K562 (cell line): Measurements from ENCODE around the gene LIPH. TPM values are rescaled to one million over a fixed set of nuclear protein-coding genes. Genes with fewer than 3 reads are reported as not detected.

Experiments used
- ATAC-seq: fragments of 200-7000 bp; cut with Tn5 transposase; 3 replicates; pipeline ENCODE4 v1.9.1; 2020; ENCODE audit warnings: moderate library complexity
- BruUV-seq: library from RNA; stranded (reverse); fragments of 400-500 nt; replicated peaks from 2 replicates; lab custom pipeline; 2021; lab: Mats Ljungman, UMichigan
- CTCF ChIA-PET: fragments of 300-600 bp; formaldehyde crosslinking; extraction: SDS; loops from one replicate; lab custom pipeline; 2021; ENCODE audit warnings: low intra/inter-chr PET ratio; lab: Yijun Ruan, JAX
- POLR2A ChIA-PET: fragments of 300-600, 350-650 bp; sonication (Branson Sonifier 250); formaldehyde crosslinking; extraction: SDS; loops from one replicate; lab custom pipeline; 2021; ENCODE audit warnings: antibody characterized with exemption, inconsistent platforms; lab: Yijun Ruan, JAX
- DNase-seq, 4 experiments: peaks; one replicate each; pipeline versions ENCODE4 v3.0.0 to v3.0.0-alpha.2; 2011 to 2018; ENCODE audit warnings: low spot score in 3 of 4, mixed read lengths in 3 of 4; ENCODE audit errors: extremely low read depth in 1 of 4
- FAIRE-seq: peaks from 2 replicates; lab custom pipeline; 2011; peaks lifted over from hg19 to GRCh38; lab: Jason Lieb, UNC
- H2AFZ ChIP-seq: 2 replicates; pipeline ENCODE4 v1.6.0; 2011; ENCODE audit warnings: low read depth, low read length, control low read depth, inconsistent platforms
- H3K27ac ChIP-seq: fragments of 200-600 bp; 3 replicates; pipeline ENCODE4 v1.8.0; 2011; ENCODE audit warnings: low read depth, mild to moderate bottlenecking, control low read depth, inconsistent platforms, low read length, moderate library complexity, mixed read lengths; ENCODE audit errors: extremely low read depth
- H3K27me3 ChIP-seq, 2 experiments: fragments of 300-600 bp in 1 of 2; 2 replicates in 1 of 2; 3 replicates in 1 of 2; pipeline versions ENCODE4 v1.6.0 to v1.8.0; 2011; ENCODE audit warnings: inconsistent platforms in 2 of 2, low read length in 2 of 2, mild to moderate bottlenecking in 1 of 2, mixed read lengths in 1 of 2, moderate library complexity in 1 of 2; ENCODE audit not compliant: control insufficient read depth in 2 of 2, insufficient read depth in 2 of 2
- H3K36me3 ChIP-seq: fragments of 300-600 bp; 3 replicates; pipeline ENCODE4 v1.8.0; 2011; ENCODE audit warnings: mild to moderate bottlenecking, low read length, inconsistent platforms; ENCODE audit not compliant: control insufficient read depth, insufficient read depth
- H3K4me1 ChIP-seq, 2 experiments: fragments of 200-600 bp in 1 of 2; replicated peaks in 1 of 2; 2 replicates in 1 of 2; 3 replicates in 1 of 2; pipeline versions ENCODE4 v1.5.1 to v1.8.0; 2011; ENCODE audit warnings: inconsistent platforms in 2 of 2, low read length in 2 of 2, mild to moderate bottlenecking in 1 of 2, mixed read lengths in 1 of 2, moderate library complexity in 1 of 2; ENCODE audit not compliant: control insufficient read depth in 2 of 2, insufficient read depth in 2 of 2
- H3K4me2 ChIP-seq: 2 replicates; pipeline ENCODE4 v1.6.1; 2011; ENCODE audit warnings: low read length, control low read depth, inconsistent platforms, mixed read lengths; ENCODE audit not compliant: insufficient read depth
- H3K4me3 ChIP-seq: fragments of 200-600 bp; sonication (generic), shearing (Covaris generic); 2 replicates; pipeline ENCODE4 v1.5.1; 2016; ENCODE audit warnings: control low read depth, inconsistent platforms
- H3K79me2 ChIP-seq: fragments of 200-600 bp; 3 replicates; pipeline ENCODE4 v1.8.0; 2011; ENCODE audit warnings: low read length, inconsistent platforms; ENCODE audit not compliant: control insufficient read depth, insufficient read depth
- H3K9ac ChIP-seq, 2 experiments: 2 replicates each; pipeline versions ENCODE4 v1.6.0 to v1.6.1; 2011; ENCODE audit warnings: low read depth in 2 of 2, low read length in 2 of 2, control low read depth in 1 of 2, inconsistent platforms in 1 of 2, mild to moderate bottlenecking in 1 of 2, mixed read lengths in 1 of 2; ENCODE audit not compliant: insufficient read depth in 1 of 2
- H3K9me1 ChIP-seq: one replicate; pipeline ENCODE4 v1.6.0; 2011; ENCODE audit warnings: inconsistent platforms, mild to moderate bottlenecking, low read length, moderate library complexity; ENCODE audit not compliant: control insufficient read depth, insufficient read depth
- H3K9me3 ChIP-seq: replicated peaks from 2 replicates; pipeline ENCODE4 v1.5.1; 2011; ENCODE audit warnings: low read depth, low read length, inconsistent platforms; ENCODE audit not compliant: control insufficient read depth, insufficient read depth
- H4K20me1 ChIP-seq: replicated peaks from 2 replicates; pipeline ENCODE4 v1.6.1; 2011; ENCODE audit warnings: low read length, inconsistent platforms, mixed read lengths; ENCODE audit not compliant: control insufficient read depth, insufficient read depth
- BHLHE40 ChIP-seq: IDR thresholded peaks from 2 replicates; pipeline ENCODE4 v1.6.1; 2011; ENCODE audit warnings: low read length, improper control_type of control experiment
- CTBP1 ChIP-seq: fragments of 450-650 bp; IDR thresholded peaks from 2 replicates; pipeline ENCODE4 v1.6.1; 2016; ENCODE audit warnings: borderline replicate concordance
- DIDO1 ChIP-seq: fragments of 450-650 bp; IDR thresholded peaks from 2 replicates; pipeline ENCODE4 v1.6.1; 2016; ENCODE audit warnings: low read depth, missing biosample characterization, missing genetic modification characterization
- ETV6 ChIP-seq, 3 experiments: fragments of 150-350 bp in 1 of 3; sonication (generic) in 1 of 3; formaldehyde crosslinking in 1 of 3; IDR thresholded peaks; 2 replicates each; pipeline versions ENCODE4 v1.6.1 to v1.8.0; 2014 to 2022; ENCODE audit warnings: borderline replicate concordance in 2 of 3, low read depth in 2 of 3, antibody characterized with exemption in 1 of 3, low read length in 1 of 3, mild to moderate bottlenecking in 1 of 3, missing genetic modification reagents in 1 of 3
- HDAC8 ChIP-seq: fragments of 450-650 bp; IDR thresholded peaks from 2 replicates; pipeline ENCODE4 v1.6.1; 2016; ENCODE audit warnings: mild to moderate bottlenecking, missing genetic modification characterization, moderate library complexity, missing compliant biosample characterization
- LCOR ChIP-seq: sonication (generic); formaldehyde crosslinking; IDR thresholded peaks from 2 replicates; pipeline ENCODE4 v1.8.0; 2022; ENCODE audit warnings: mild to moderate bottlenecking, missing genetic modification reagents
- PTTG1 ChIP-seq: fragments of 450-650 bp; IDR thresholded peaks from 2 replicates; pipeline ENCODE4 v1.6.1; 2016; ENCODE audit warnings: low read depth, mild to moderate bottlenecking, missing genetic modification characterization, missing compliant biosample characterization
- RFX5 ChIP-seq: IDR thresholded peaks from 2 replicates; pipeline ENCODE4 v1.6.1; 2011; ENCODE audit warnings: low read depth, mild to moderate bottlenecking, improper control_type of control experiment, low read length
- ZNF274 ChIP-seq: IDR thresholded peaks from 2 replicates; pipeline ENCODE4 v1.6.1; 2011; ENCODE audit warnings: low read depth, mild to moderate bottlenecking, low read length, moderate library complexity, borderline replicate concordance
- ZNF384 ChIP-seq: IDR thresholded peaks from 2 replicates; pipeline ENCODE4 v1.6.1; 2012; ENCODE audit warnings: low read depth, low read length, improper control_type of control experiment
- WGBS: fragments of 100-300 bp; shearing (Covaris generic); methylation state at CpG from one replicate; pipeline ENCODE4 v1.1.6; 2016; ENCODE audit warnings: low coverage, mixed read lengths; ENCODE audit not compliant: insufficient coverage; ENCODE audit errors: missing lambda C conversion rate; 5-methylcytosine and 5-hydroxymethylcytosine counted together
- in situ Hi-C: fragments of 300-500 bp; cut with MboI; formaldehyde crosslinking; loops from 4 replicates; pipeline ENCODE4 v1.15.0; 2018; ENCODE audit warnings: inconsistent platforms, mixed read lengths
- intact Hi-C: fragments of 100-400 bp; cut with micrococcal nuclease; formaldehyde crosslinking; loops from 2 replicates; pipeline ENCODE4 v1.14.2; 2022
- polyA plus RNA-seq, 8 experiments: library from polyadenylated mRNA; depleted of rRNA in 4 of 8; stranded (reverse) in 5 of 8; unstranded in 3 of 8; fragments of >200 nt; fragmentation: Nextera tagmentation in 2 of 8; fragmentation: Illumina TruSeq in 1 of 8; extraction: Ambion mirVana in 2 of 8; extraction: Trizol in 1 of 8; gene quantifications; 2 replicates each; pipeline versions ENCODE4 v1.2.1 to v1.2.3, GENCODE V29; 2011 to 2014; ENCODE audit warnings: inconsistent platforms in 1 of 8, missing spikeins in 1 of 8
- total RNA-seq, 7 experiments: library from RNA; depleted of rRNA in 6 of 7; stranded (reverse); fragments of >200 nt in 6 of 7; fragmentation: Illumina TruSeq in 2 of 7; extraction: Trizol in 2 of 7; gene quantifications; 2 replicates each; pipeline versions ENCODE4 v1.2.1 to v1.2.3, GENCODE V29; 2011 to 2021; ENCODE audit warnings: low replicate concordance in 1 of 7

Gene LIPH
- total and polyA plus RNA-seq, 9 of the 15 experiments (the other 6 are each of a cell fraction or from before 2014, with no cell fraction given) = 0.73 to 1.8 (median 1.3) TPM

GRCh38 chr3:185595526-185595925 is 43.1 kb upstream of the LIPH start:
- BruUV-seq = no TSS peak
- ChIA-PET POLR2A (interaction anchor here (0.8 to 2.3 kb wide), 2 partner anchors 9 to 10 kb away, joined by 3 to 12 read pairs; partner anchors contain the start of gene SENP2), CTCF (no interaction called here)
- DNase-seq (no peak), ATAC-seq (no peak), FAIRE-seq (no peak)
- peaks cover 31% of the 10 kb centered on the region for H3K36me3 ChIP-seq
- no peak overlapping the region for H3K9ac ChIP-seq
- H3K79me2 ChIP-seq = no peaks in the 10 kb centered on the region
- H3K27ac ChIP-seq = no peak overlapping the region
- H4K20me1 ChIP-seq = no peaks in the 10 kb centered on the region
- no peaks in the 10 kb centered on the region for H3K27me3 ChIP-seq
- in situ Hi-C loops = no loop called here
- no peak overlapping the region for H3K4me2 ChIP-seq
- TF ChIP-seq ZNF274 (no peak), PTTG1 (tag) (no peak), ZNF384 (no peak), ETV6 (IDR thresholded peaks at IDR 0.05; ENCODE audit: borderline replicate concordance in 1 of 2, low read depth in 2 of 2, low read length in 1 of 2) (no peak), ETV6 (CRISPR knock-in tag; IDR thresholded peaks at IDR 0.05; ENCODE audit: borderline replicate concordance) (no peak), BHLHE40 (no peak), CTBP1 (no peak), DIDO1 (tag) (no peak), HDAC8 (no peak), RFX5 (no peak), LCOR (CRISPR knock-in tag) (no peak)
- no peaks in the 10 kb centered on the region for H3K9me3 ChIP-seq
- intact Hi-C loops = no loop called here
- H3K9me1 ChIP-seq = no peaks in the 10 kb centered on the region
- H3K4me3 ChIP-seq = no peak overlapping the region
- H3K4me1 ChIP-seq = no peaks in the 10 kb centered on the region
- no peak overlapping the region for H2AFZ ChIP-seq
- WGBS = 90% methylated on average over 3 of the region's 4 CpGs
